M059J (cell line): ENCODE data around the gene ZNF385A. TPM values are rescaled to one million over a fixed set of nuclear protein-coding genes. Genes with fewer than 3 reads are reported as not detected.
A peak's percentile ranks its signal among the peaks of the same experiment; 100 is the strongest.
"Not testable (repeated sequence)": the region's sequence is repeated elsewhere in the genome, so short reads cannot be mapped to it uniquely, and the experiment has no call there.

Experiments
- DNase-seq: peaks from one replicate; pipeline ENCODE4 v3.0.0-alpha.2; 2012; ENCODE audit warnings: low read depth
- total RNA-seq: library from RNA; depleted of rRNA; stranded (reverse); fragments of >200 nt; shearing (Covaris generic); gene quantifications from 2 replicates; pipeline ENCODE4 v1.2.3, GENCODE V29; 2014; rRNA removed

Gene ZNF385A
- total RNA-seq, 1 experiment from 2014 or later, result 4.6 TPM

GRCh38 chr12:54328595-54329337 lies 55.8 kb downstream of the ZNF385A start:
- no peak for DNase-seq

GRCh38 chr12:54325442-54326109 lies 59.0 kb downstream of the ZNF385A start:
- DNase-seq, result not testable (repeated sequence)

GRCh38 chr12:54324617-54325441 lies 59.7 kb downstream of the ZNF385A start, which contains the start of gene COPZ1:
COPZ1 (plus strand) TSS chr12:54325131; CDS start chr12:54325164, 33 bp downstream.
- DNase-seq, result peak; percentile 100

- DNase-seq, result no peak
These were observed 63.2 kb downstream of the ZNF385A start for GRCh38 chr12:54321363-54321762.

Other genes starting within 250 kb of the ZNF385A start
- gene SMUG1, start 195.7 kb downstream of the ZNF385A start, total RNA-seq, result 36.9 and 38.2 TPM in 2 replicates
- gene CBX5, start 104.6 kb downstream of the ZNF385A start, total RNA-seq, result 37.0 and 63.1 TPM in 2 replicates
- 317 and 339 TPM in 2 replicates for gene HNRNPA1, start 104.0 kb downstream of the ZNF385A start, total RNA-seq
- 1.3 and 2.5 TPM in 2 replicates for gene NFE2, start 83.7 kb downstream of the ZNF385A start, total RNA-seq
- gene COPZ1, start 59.6 kb downstream of the ZNF385A start, total RNA-seq, result 186 and 191 TPM in 2 replicates
- not detected in 2 replicates for gene GPR84, start 20.2 kb downstream of the ZNF385A start, total RNA-seq
- gene ITGA5, start 34.5 kb upstream of the ZNF385A start, total RNA-seq, result 419 and 625 TPM in 2 replicates
- not detected in 2 replicates for gene GTSF1, start 88.9 kb upstream of the ZNF385A start, total RNA-seq
- 0.07 and 0.10 TPM in 2 replicates for gene NCKAP1L, start 113.0 kb upstream of the ZNF385A start, total RNA-seq
- gene PDE1B, start 164.9 kb upstream of the ZNF385A start, total RNA-seq, result not detected in 2 replicates
- not detected in 2 replicates for gene PPP1R1A, start 203.9 kb upstream of the ZNF385A start, total RNA-seq